HCT116 (cell line): ENCODE measurements around the gene USP28. TPM values are rescaled to one million over a fixed set of nuclear protein-coding genes. Genes with fewer than 3 reads are reported as not detected.

Experiments used
- ATAC-seq: fragments of 200-7000 bp; cut with Tn5 transposase; 2 replicates; pipeline ENCODE4 v1.9.1; 2020; ENCODE audit warnings: mild to moderate bottlenecking, moderate library complexity
- BruUV-seq: library from RNA; stranded (reverse); fragments of 400-500 nt; replicated peaks from 2 replicates; lab custom pipeline; 2021; lab: Mats Ljungman, UMichigan
- CTCF ChIA-PET: fragments of 300-600 bp; sonication (Branson Sonifier 250); formaldehyde crosslinking; loops from one replicate; lab custom pipeline; 2021; ENCODE audit warnings: antibody characterized with exemption; lab: Charles Lee
- POLR2A ChIA-PET: fragments of 300-600, 350-600 bp; sonication (Branson Sonifier 250); formaldehyde crosslinking; loops from one replicate; lab custom pipeline; 2021; ENCODE audit warnings: antibody characterized with exemption; lab: Charles Lee
- RAD21 ChIA-PET, 2 experiments: fragments of 300-600 bp; sonication (Branson Sonifier 250); formaldehyde crosslinking; loops; one replicate each; lab custom pipeline; 2023; ENCODE audit warnings: low total read pairs in 2 of 2; ENCODE audit not compliant: uncharacterized antibody in 2 of 2, unreplicated experiment in 2 of 2, low non-redundant PET in 1 of 2; lab: Charles Lee
- DNase-seq: peaks from one replicate; pipeline ENCODE4 v3.0.0-alpha.2; 2010; ENCODE audit warnings: low read depth, low spot score
- H2AFZ ChIP-seq: fragments of 200-600 bp; shearing (Covaris generic), sonication (generic); 2 replicates; pipeline ENCODE4 v1.6.1; 2017; ENCODE audit warnings: low read depth, mixed run types, mixed read lengths, antibody characterized with exemption, low read length; ENCODE audit not compliant: poor library complexity, severe bottlenecking
- H3K27ac ChIP-seq: 2 replicates; pipeline ENCODE4 v1.5.1; 2012; ENCODE audit warnings: low read depth, low read length
- H3K27me3 ChIP-seq: fragments of 200-600 bp; sonication (generic); 2 replicates; pipeline ENCODE4 v1.6.1; 2016; ENCODE audit warnings: mixed run types, low read length, mixed read lengths; ENCODE audit not compliant: insufficient read depth
- H3K36me3 ChIP-seq, 2 experiments: fragments of 200-500 bp in 1 of 2; fragments of 200-600 bp in 1 of 2; sonication (Bioruptor generic) in 1 of 2; sonication (generic) in 1 of 2; 2 replicates each; pipeline versions ENCODE4 v1.5.1 to v1.6.1; 2014 to 2016; ENCODE audit warnings: low read length in 2 of 2, inconsistent platforms in 1 of 2, mixed read lengths in 1 of 2, mixed run types in 1 of 2; ENCODE audit not compliant: insufficient read depth in 2 of 2, control insufficient read depth in 1 of 2
- H3K4me1 ChIP-seq, 2 experiments: fragments of 200-600 bp in 1 of 2; sonication (generic) in 1 of 2; 2 replicates each; pipeline versions ENCODE4 v1.5.1 to v1.6.1; 2012 to 2017; ENCODE audit warnings: low read length in 2 of 2, inconsistent platforms in 1 of 2, mild to moderate bottlenecking in 1 of 2, mixed read lengths in 1 of 2, mixed run types in 1 of 2, moderate library complexity in 1 of 2; ENCODE audit not compliant: insufficient read depth in 2 of 2, control insufficient read depth in 1 of 2
- H3K4me2 ChIP-seq: fragments of 200-600 bp; sonication (generic); 2 replicates; pipeline ENCODE4 v1.6.1; 2017; ENCODE audit warnings: mixed run types, low read length, mixed read lengths
- H3K4me3 ChIP-seq, 2 experiments: fragments of 200-600 bp in 1 of 2; sonication (generic) in 1 of 2; replicated peaks in 1 of 2; 2 replicates each; pipeline ENCODE4 v1.5.1; 2011 to 2016; ENCODE audit warnings: low read length in 2 of 2, control low read depth in 1 of 2, low read depth in 1 of 2, mild to moderate bottlenecking in 1 of 2, mixed read lengths in 1 of 2, mixed run types in 1 of 2
- H3K79me2 ChIP-seq: fragments of 200-600 bp; sonication (generic); 2 replicates; pipeline ENCODE4 v1.6.1; 2017; ENCODE audit warnings: mild to moderate bottlenecking, mixed run types, low read length, moderate library complexity, mixed read lengths; ENCODE audit not compliant: insufficient read depth
- H3K9ac ChIP-seq: fragments of 200-600 bp; sonication (generic); 2 replicates; pipeline ENCODE4 v1.6.1; 2016; ENCODE audit warnings: low read length, mixed read lengths
- H3K9me2 ChIP-seq: fragments of 200-600 bp; sonication (generic), shearing (Covaris generic); 2 replicates; pipeline ENCODE4 v1.6.1; 2017; ENCODE audit warnings: mixed run types, mild to moderate bottlenecking, moderate library complexity; ENCODE audit not compliant: insufficient read depth
- H3K9me3 ChIP-seq, 2 experiments: fragments of 200-500 bp in 1 of 2; fragments of 200-600 bp in 1 of 2; sonication (Bioruptor generic) in 1 of 2; sonication (generic) in 1 of 2; 2 replicates each; pipeline ENCODE4 v1.6.1; 2014 to 2017; ENCODE audit warnings: low read length in 2 of 2, mixed read lengths in 2 of 2, inconsistent platforms in 1 of 2, low read depth in 1 of 2, mild to moderate bottlenecking in 1 of 2, mixed run types in 1 of 2, moderate library complexity in 1 of 2; ENCODE audit not compliant: control insufficient read depth in 1 of 2, insufficient read depth in 1 of 2
- H4K20me1 ChIP-seq: fragments of 200-600 bp; sonication (generic), shearing (Covaris generic); 2 replicates; pipeline ENCODE4 v1.6.1; 2017; ENCODE audit warnings: mixed run types, mild to moderate bottlenecking, moderate library complexity; ENCODE audit not compliant: insufficient read depth
- CBX3 ChIP-seq: IDR thresholded peaks from 2 replicates; pipeline ENCODE4 v1.6.1; 2012; ENCODE audit warnings: low read depth
- EZH2 ChIP-seq: fragments of 200-600 bp; sonication (generic); IDR thresholded peaks from 2 replicates; pipeline ENCODE4 v1.6.1; 2017; ENCODE audit warnings: antibody characterized with exemption, mixed run types
- POLR2A ChIP-seq: IDR thresholded peaks from 2 replicates; pipeline ENCODE4 v1.7.0; 2011; ENCODE audit warnings: borderline replicate concordance; ENCODE audit not compliant: insufficient read depth, insufficient read length; ENCODE audit errors: extremely low read depth
- SIN3A ChIP-seq: IDR thresholded peaks from 2 replicates; pipeline ENCODE4 v1.6.1; 2012; ENCODE audit warnings: low read depth
- SP1 ChIP-seq: IDR thresholded peaks from 2 replicates; pipeline ENCODE4 v1.6.1; 2012; ENCODE audit warnings: low read depth
- TCF7L2 ChIP-seq: IDR thresholded peaks from 2 replicates; pipeline ENCODE4 v1.7.0; 2011; ENCODE audit warnings: borderline replicate concordance, inconsistent platforms; ENCODE audit not compliant: insufficient read depth, insufficient read length; ENCODE audit errors: extremely low read depth
- ZNF274 ChIP-seq: fragments of 200-500 bp; sonication (Bioruptor generic); IDR thresholded peaks from 2 replicates; pipeline ENCODE4 v1.6.1; 2014; ENCODE audit warnings: mild to moderate bottlenecking, low read depth, low read length, inconsistent platforms
- intact Hi-C: fragments of 100-400 bp; cut with micrococcal nuclease; formaldehyde crosslinking; loops from 2 replicates; pipeline ENCODE4 v1.10.0; 2022
- total RNA-seq: library from RNA; stranded (reverse); gene quantifications from one replicate; pipeline ENCODE4 v1.2.1, GENCODE V29; 2021; ENCODE audit not compliant: unreplicated experiment

The USP28 gene
- total RNA-seq, 1 experiment from 2014 or later, result 23.5 TPM

- no TSS peak for BruUV-seq
- Histone ChIP-seq H3K27me3 (0 out of 2 replicates have a peak, but pooled peaks cover 5% of the 10 kb centered on the region), H3K36me3 (no peaks in the 10 kb centered on the region), H3K4me2 (no peak overlapping the region), H3K9ac (no peak overlapping the region), H3K4me1 (no peaks in the 10 kb centered on the region), H3K79me2 (no peaks in the 10 kb centered on the region), H3K9me2 (no peaks in the 10 kb centered on the region), H3K4me3 (no peak overlapping the region), H3K9me3 (no peaks in the 10 kb centered on the region), H3K27ac (no peak overlapping the region), H4K20me1 (no peaks in the 10 kb centered on the region), H2AFZ (no peak overlapping the region)
- TF ChIP-seq POLR2A (no peak), EZH2 (no peak), SIN3A (no peak), TCF7L2 (no peak), ZNF274 (no peak), SP1 (no peak), CBX3 (no peak)
- DNase-seq, result no peak
- ChIA-PET POLR2A (no interaction called here), CTCF (interaction anchor here (2.7 to 4.4 kb wide), 2 partner anchors 12 to 367 kb away, joined by 38 to 72 read pairs; partner anchors contain the start of gene HTR3B), RAD21 (no interaction called here)
- ATAC-seq, result no peak
- intact Hi-C loops, result no loop called here
Measured at GRCh38 chr11:113894421-113894996, 19.1 kb upstream of the USP28 start.

- no peak overlapping the region for H3K4me3 ChIP-seq
- H3K27ac ChIP-seq, result no peak overlapping the region
- intact Hi-C loops, result no loop called here
- no peaks in the 10 kb centered on the region for H4K20me1 ChIP-seq
- no TSS peak for BruUV-seq
- no peak overlapping the region for H2AFZ ChIP-seq
- H3K4me1 ChIP-seq, result no peaks in the 10 kb centered on the region; a peak in 1 of 4 replicates
- TF ChIP-seq POLR2A (no peak), SP1 (no peak)
- ChIA-PET RAD21 (no interaction called here), CTCF (no interaction called here), POLR2A (interaction anchor here (0.7 kb wide), 1 partner anchor 36 kb away, joined by 3 read pairs; no protein-coding TSS in a partner anchor)
- no peaks in the 10 kb centered on the region for H3K9me3 ChIP-seq
- no peaks in the 10 kb centered on the region for H3K27me3 ChIP-seq
- H3K9me2 ChIP-seq, result no peaks in the 10 kb centered on the region
- DNase-seq, result no peak
- H3K4me2 ChIP-seq, result no peak overlapping the region
- no peak overlapping the region for H3K9ac ChIP-seq
- H3K79me2 ChIP-seq, result no peaks in the 10 kb centered on the region
- no peaks in the 10 kb centered on the region for H3K36me3 ChIP-seq
- no peak for ATAC-seq
Measured at GRCh38 chr11:113888848-113889247, 13.5 kb upstream of the USP28 start.
